SK-N-SH treated with all-trans-retinoic acid at 6 μM for 48 hours (cell line): Measurements from ENCODE around the gene ZNF124.

Source experiments
- CSRNP3 ChIP-seq: fragments of 250-450 bp; sonication (Bioruptor Pico); IDR thresholded peaks from 2 replicates; pipeline ENCODE4 v1.5.1; 2021; ENCODE audit warnings: mild to moderate bottlenecking, moderate library complexity
- OSR1 ChIP-seq: fragments of 250-450 bp; sonication (Bioruptor Pico); IDR thresholded peaks from 2 replicates; pipeline ENCODE4 v1.8.0; 2022; ENCODE audit warnings: moderate library complexity, mild to moderate bottlenecking, inconsistent platforms
- SNAI2 ChIP-seq: fragments of 250-450 bp; sonication (Bioruptor Pico); IDR thresholded peaks from 2 replicates; pipeline ENCODE4 v1.5.0; 2020; ENCODE audit warnings: mild to moderate bottlenecking, moderate library complexity
- TSHZ2 ChIP-seq: fragments of 250-450 bp; sonication (Bioruptor Pico); IDR thresholded peaks from 2 replicates; pipeline ENCODE4 v1.5.0; 2020; ENCODE audit warnings: mild to moderate bottlenecking, moderate library complexity

GRCh38 chr1:247165674-247166073 lies 6.1 kb downstream of the ZNF124 start:
- TF ChIP-seq OSR1 (CRISPR knock-in tag) (no peak), SNAI2 (CRISPR knock-in tag) (no peak), TSHZ2 (CRISPR knock-in tag) (no peak), CSRNP3 (CRISPR knock-in tag) (no peak)
